DLD1 (cell line): ENCODE data around the gene C1QTNF3.

ENCODE experiments used
- in situ Hi-C: cut with HindIII; loops from 2 replicates; pipeline ENCODE4 v1.10.0; 2017; ENCODE audit warnings: low sequenced_read_pairs

C1QTNF3 gene

GRCh38 chr5:33999978-34000377, 43.0 kb downstream of the C1QTNF3 start:
- in situ Hi-C loops, result no loop called here

- in situ Hi-C loops, result no loop called here
Observed at GRCh38 chr5:33997331-33997983, 45.6 kb downstream of the C1QTNF3 start.

DNA sequence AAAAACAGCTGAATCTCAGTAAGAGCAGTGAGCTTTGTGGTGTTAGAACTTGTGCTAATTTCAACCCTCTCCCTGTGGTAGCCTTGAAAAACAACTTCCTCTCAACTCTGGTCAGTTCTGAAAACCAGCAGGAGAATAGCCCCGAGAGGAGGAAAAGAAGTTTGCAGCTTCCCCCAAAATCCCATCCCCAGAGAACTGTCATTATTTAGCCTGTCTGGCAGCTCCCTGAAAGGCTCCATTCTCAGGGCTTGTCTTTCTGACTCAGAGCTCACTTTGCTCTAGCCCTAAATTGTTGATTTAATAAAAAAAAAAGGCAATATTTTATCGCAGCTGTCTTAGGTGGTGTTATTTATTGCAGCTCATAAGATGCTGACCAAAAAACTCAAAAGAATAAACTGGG, 47.1 kb downstream of the C1QTNF3 start:
- in situ Hi-C loops, result no loop called here

DNA sequence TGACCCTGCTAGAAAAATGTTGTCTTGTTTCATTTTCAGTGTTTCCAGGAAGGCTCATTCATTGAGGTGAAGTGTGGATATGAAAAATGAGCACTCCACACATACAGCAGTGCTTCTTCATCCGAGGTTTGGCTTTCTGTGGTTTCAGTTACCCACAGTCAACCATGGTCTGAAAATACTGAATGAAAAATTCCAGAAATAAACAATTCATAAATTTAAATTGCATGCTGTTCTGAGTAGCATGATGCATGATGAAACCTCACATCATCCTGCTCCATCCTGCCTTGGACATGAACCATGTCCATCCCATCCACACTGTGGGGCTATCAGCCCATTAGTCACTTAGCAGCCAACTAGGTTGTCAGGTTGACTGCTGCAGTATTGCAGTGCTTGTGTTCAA, 48.2 kb downstream of the C1QTNF3 start:
- in situ Hi-C loops, result no loop called here

- in situ Hi-C loops, result no loop called here
Observed at GRCh38 chr5:33992864-33993263, 50.1 kb downstream of the C1QTNF3 start.

GRCh38 chr5:33985447-33985846, 57.6 kb downstream of the C1QTNF3 start:
- in situ Hi-C loops, result no loop called here

DNA sequence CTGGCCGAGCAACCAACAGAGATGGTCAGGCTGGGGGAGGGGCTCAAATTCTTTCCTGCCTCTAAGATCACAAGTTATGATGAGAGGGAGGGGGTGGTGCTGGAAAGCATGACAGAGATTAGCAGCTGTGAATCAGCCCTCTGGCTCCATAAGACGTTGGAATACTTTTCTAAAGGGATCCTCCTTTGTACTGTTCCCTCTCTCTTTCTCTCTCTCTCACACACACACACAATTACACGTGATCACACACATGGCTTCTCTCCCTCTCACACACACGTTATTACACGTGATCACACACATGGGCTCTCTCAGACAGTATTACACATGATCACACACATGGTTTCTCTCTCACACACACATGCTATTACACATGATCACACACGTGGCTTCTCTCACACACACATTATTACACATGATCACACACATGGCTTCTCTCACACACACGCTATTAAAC, 58.3 kb downstream of the C1QTNF3 start, which contains the start of gene SLC45A2:
Gene SLC45A2, minus strand, starts transcription at position 23 of the 454 bp plus-strand sequence. CDS start 110 bp downstream, outside the sequence.
- in situ Hi-C loops, result no loop called here

- in situ Hi-C loops, result no loop called here
Observed at GRCh38 chr5:33984178-33984577, 58.8 kb downstream of the C1QTNF3 start.

DNA sequence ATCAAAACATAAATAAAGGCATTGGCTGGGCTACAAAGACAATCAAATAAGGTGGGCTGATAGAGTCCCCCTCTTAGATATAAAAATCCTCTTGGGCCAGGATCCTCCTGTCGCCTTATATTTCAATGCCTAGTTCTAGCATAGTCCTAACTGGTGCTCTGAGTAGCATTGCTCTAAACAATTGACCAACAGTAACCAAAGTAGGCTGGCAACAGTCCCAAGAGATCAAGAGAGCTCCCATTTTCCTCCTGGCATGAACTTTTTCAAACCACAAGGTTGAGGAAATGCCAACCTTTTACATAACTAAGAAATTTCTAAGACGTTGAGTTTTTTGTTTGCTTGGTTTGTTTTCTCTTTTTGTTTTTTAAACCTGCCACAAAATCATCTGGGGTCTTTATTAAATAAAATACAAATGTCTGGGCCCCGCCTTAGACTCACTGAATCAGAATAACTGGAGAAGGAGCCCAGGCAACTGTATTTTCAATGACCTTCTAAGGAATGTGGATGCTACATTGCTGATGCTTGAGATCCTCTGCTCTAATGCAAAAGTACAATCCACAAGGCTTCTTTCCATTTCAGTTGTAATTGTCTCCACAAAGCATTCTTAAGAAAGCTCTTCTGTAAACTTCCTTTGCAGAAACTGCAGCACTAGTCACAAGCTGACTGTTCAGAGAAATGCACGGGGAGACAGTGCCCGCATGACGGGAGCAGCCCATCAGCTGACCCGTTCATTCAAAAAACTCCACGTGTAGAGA, 61.4 kb downstream of the C1QTNF3 start:
- in situ Hi-C loops, result no loop called here

GRCh38 chr5:33980030-33980429, 63.0 kb downstream of the C1QTNF3 start:
- in situ Hi-C loops, result no loop called here

- in situ Hi-C loops, result no loop called here
Observed at GRCh38 chr5:33978306-33978705, 64.7 kb downstream of the C1QTNF3 start.

GRCh38 chr5:33976307-33976706, 66.7 kb downstream of the C1QTNF3 start:
- in situ Hi-C loops, result no loop called here

DNA sequence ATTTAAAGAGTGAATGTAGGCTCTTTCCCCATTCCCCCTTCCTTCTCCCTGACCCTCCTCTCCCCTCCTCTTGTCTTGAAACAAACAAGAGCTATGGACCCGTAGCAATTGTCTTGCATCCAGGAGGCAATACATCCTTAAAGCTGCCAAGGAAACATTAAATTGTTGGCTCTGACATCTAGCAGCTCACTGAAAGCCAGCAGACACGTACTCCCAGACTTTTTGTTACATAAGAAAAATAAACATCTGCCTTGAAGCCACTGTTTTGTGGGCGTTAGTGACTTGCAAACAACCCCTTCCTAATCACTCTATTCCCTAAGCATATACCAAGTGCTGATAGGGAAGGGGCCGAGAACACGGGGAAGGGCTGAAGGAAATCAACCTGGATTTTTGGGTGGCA, 67.2 kb downstream of the C1QTNF3 start:
- in situ Hi-C loops, result no loop called here

- in situ Hi-C loops, result no loop called here
Observed at GRCh38 chr5:33973271-33973670, 69.7 kb downstream of the C1QTNF3 start.

DNA sequence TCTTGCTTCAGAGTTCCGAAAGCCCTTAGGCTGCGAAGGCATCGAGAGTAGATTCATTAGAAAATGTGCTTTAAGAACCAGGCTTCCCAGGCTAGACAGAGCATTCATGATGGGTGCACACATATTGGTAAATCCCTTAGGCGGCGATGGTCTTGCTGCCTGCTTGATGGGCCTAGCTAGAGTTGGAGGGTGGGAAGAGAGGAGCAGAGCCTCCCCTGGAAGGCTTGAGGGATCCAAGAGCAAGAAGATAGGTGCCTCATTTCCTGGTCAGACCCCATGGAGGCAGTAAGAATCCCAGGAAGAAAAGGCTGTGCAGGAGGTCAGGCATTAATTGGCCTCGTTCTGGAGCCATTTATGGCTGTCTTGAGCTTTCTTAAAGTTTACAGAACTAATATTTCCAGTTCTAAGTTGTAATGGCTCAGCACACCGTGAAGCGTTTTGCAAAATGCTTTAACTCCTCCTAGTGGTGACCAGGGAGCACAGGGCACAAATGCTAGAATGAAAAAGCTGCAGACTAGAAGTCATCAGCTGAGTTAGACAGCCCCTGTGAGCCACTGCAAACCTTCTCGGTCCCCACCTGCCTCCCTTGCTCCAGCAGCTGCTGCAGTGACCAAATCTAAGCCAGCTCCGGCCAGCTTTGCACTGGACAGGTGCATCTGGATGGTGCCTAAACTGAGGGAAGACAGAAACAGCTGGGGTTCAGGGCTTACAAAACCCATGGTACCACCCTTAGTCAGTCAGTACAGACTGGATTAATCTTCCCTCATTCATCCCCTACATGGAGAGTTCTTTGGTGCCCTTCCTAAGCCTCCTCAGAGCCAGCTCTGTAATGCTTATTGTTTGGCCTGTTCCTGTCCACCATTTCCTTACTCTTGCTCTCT, 73.2 kb downstream of the C1QTNF3 start:
- in situ Hi-C loops, result no loop called here

DNA sequence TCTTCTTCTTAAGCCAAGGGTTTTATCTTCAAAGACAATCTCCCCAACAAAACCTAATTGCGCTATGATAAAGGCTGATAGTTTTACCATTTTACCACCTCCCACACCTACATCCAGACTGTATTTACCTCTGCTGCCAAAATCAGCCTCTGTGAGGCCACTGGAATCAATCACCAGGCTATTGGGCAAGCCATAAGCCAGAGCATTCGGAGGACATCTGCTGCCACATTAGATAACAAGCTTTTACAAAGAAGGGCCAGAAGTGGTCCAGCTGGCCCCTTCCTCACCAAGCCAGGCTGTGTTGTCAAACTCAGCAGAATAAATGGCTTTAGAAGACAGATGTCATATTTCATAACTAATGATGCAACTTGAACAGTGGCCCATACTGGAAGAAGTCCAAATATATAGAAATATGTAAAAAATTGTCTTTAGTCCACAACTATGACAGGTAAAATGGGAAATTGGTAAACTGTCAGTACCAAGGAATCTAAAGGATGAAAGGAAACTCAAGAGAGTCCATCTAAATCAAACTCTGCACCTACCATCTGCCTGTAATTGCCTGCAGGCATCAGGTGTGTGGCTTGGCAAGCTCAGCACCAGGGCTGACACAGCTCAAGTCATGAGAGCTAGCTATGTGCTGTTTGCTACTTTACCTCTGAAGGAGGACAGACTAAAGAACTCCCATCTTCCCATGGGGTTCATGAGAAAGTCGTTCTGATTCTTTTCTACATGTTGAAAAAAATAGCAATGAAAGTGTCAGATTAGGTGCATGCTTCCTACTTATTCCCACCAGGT, 74.6 kb downstream of the C1QTNF3 start:
- in situ Hi-C loops, result no loop called here
